OCI-LY7 (cell line): Measurements from ENCODE around the gene PAAF1.

ENCODE experiments used
- CTCF ChIP-seq: fragments of 200-600 bp; sonication (generic); conservative IDR thresholded peaks from 2 replicates; pipeline ENCODE4 v1.5.1; 2014; ENCODE audit warnings: mild to moderate bottlenecking, antibody characterized with exemption, low read length, moderate library complexity, mixed read lengths
- EZH2phosphoT487 ChIP-seq: fragments of 200-600 bp; sonication (generic); IDR thresholded peaks from 2 replicates; pipeline ENCODE4 v1.6.1; 2018; ENCODE audit warnings: low read depth, borderline replicate concordance, mild to moderate bottlenecking, mixed run types, antibody characterized with exemption, low read length, moderate library complexity, mixed read lengths

GRCh38 chr11:73969991-73970800 lies 93.4 kb downstream of the PAAF1 start:
- TF ChIP-seq CTCF (no peak), EZH2phosphoT487 (no peak)
